ENCODE data around the gene GPR15.

GPR15 gene

GRCh38 chr3:98583766-98584165, 52.0 kb downstream of the GPR15 start:
- ChIA-PET POLR2A (no interaction called here), CTCF (interaction anchor here (1.3 to 1.7 kb wide), 3 partner anchors 12 to 250 kb away, joined by 3 to 5 read pairs (median 4); no protein-coding TSS in a partner anchor)
- no peak overlapping the region for H3K4me3 ChIP-seq (ENCODE audit: low read depth, low read length)
- no peak for TF ChIP-seq CTCF (IDR thresholded peaks at IDR 0.05; ENCODE audit: insufficient read depth, low read length, missing control alignments)
- DNase-seq (ENCODE audit: low read depth, low spot score) = no peak
